Left kidney (tissue), 8 donors: ENCODE measurements around the gene ETNK2. TPM values are rescaled to one million over a fixed set of nuclear protein-coding genes. Genes with fewer than 3 reads are reported as not detected.

ENCODE experiments used
- DNase-seq: peaks from one replicate; pipeline ENCODE4 v3.0.0-alpha.2; 2013
- long read RNA-seq, 8 donors: transcript quantifications; one replicate each; lab custom pipeline, GENCODE V29; 2026
- polyA plus RNA-seq: library from polyadenylated mRNA; unstranded; fragments of 120-200 nt; gene quantifications from one replicate; pipeline ENCODE4 v1.2.1, GENCODE V29; 2013; ENCODE audit not compliant: insufficient read length

Gene ETNK2, protein sequence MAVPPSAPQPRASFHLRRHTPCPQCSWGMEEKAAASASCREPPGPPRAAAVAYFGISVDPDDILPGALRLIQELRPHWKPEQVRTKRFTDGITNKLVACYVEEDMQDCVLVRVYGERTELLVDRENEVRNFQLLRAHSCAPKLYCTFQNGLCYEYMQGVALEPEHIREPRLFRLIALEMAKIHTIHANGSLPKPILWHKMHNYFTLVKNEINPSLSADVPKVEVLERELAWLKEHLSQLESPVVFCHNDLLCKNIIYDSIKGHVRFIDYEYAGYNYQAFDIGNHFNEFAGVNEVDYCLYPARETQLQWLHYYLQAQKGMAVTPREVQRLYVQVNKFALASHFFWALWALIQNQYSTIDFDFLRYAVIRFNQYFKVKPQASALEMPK
- polyA plus RNA-seq: 26.8 TPM
- long read RNA-seq, donor 1, transcript ETNK2-203 (8 exons, 2,434 nt): major isoform, 7 of 14 reads
- long read RNA-seq, donor 1, partial matches to known transcripts: 7 of 14 reads
- long read RNA-seq, donor 1, other reads (novel, unspliced or antisense): 0 of 14 reads
- long read RNA-seq, donor 2, transcript ETNK2-203 (8 exons, 2,434 nt): major isoform, 5 of 6 reads
- long read RNA-seq, donor 2, partial matches to known transcripts: 0 of 6 reads
- long read RNA-seq, donor 2, other reads (novel, unspliced or antisense): 0 of 6 reads
- long read RNA-seq, donor 3, transcript ETNK2-203 (8 exons, 2,434 nt): major isoform, 5 of 5 reads
- long read RNA-seq, donor 3, partial matches to known transcripts: 0 of 5 reads
- long read RNA-seq, donor 3, other reads (novel, unspliced or antisense): 0 of 5 reads
- long read RNA-seq, donor 4: 0 reads
- long read RNA-seq, donor 5, transcript ETNK2-203 (8 exons, 2,434 nt): major isoform, 9 of 9 reads
- long read RNA-seq, donor 5, partial matches to known transcripts: 0 of 9 reads
- long read RNA-seq, donor 5, other reads (novel, unspliced or antisense): 0 of 9 reads
- long read RNA-seq, donor 6, transcript ETNK2-203 (8 exons, 2,434 nt): major isoform, 6 of 6 reads
- long read RNA-seq, donor 6, partial matches to known transcripts: 0 of 6 reads
- long read RNA-seq, donor 6, other reads (novel, unspliced or antisense): 0 of 6 reads
- long read RNA-seq, donor 7, transcript ETNK2-203 (8 exons, 2,434 nt): major isoform, 14 of 16 reads
- long read RNA-seq, donor 7, partial matches to known transcripts: 0 of 16 reads
- long read RNA-seq, donor 7, other reads (novel, unspliced or antisense): 0 of 16 reads
- long read RNA-seq, donor 8, transcript ETNK2-203 (8 exons, 2,434 nt): major isoform, 5 of 5 reads
- long read RNA-seq, donor 8, partial matches to known transcripts: 0 of 5 reads
- long read RNA-seq, donor 8, other reads (novel, unspliced or antisense): 0 of 5 reads

GRCh38 chr1:204151552-204152309 lies at the start of gene ETNK2:
Gene ETNK2, minus strand, starts transcription at chr1:204152044. Its CDS starts 192 bp downstream, at chr1:204151852.
- peak; percentile 60 for DNase-seq

DNA sequence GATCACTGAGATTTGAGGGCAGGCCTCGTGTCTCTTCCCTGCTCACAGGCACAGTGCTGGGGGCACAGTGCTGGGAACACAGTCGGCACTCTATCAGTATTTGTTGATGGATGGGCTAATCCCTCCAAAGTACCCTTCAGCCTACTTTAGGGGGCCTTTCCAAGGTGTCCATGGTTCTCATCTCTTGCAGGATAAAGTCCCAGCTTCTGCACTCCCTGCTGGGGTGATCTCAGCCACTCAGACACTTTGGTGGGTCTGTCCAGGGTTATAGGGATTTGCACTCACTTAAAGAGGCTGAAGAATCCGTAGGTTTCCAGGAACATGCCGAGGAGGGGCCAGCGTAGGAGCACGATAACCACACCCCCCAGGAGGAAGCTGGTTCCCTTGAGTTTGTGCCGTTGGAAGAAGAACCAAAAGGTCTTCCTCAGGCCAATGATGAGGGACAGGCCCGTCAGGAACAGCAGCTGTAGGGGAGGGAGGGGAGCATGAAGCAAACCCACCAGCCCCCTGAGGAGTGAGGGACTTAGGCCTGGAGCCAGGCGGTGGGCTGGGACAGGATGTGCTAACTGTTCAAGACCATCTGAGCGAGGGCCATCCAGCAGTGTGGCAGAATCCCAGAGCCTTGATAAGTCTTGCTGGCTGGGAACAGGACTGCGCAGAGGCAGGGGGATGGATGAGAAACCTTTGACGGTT lies 49.6 kb upstream of the ETNK2 start:
- no peak for DNase-seq

DNA sequence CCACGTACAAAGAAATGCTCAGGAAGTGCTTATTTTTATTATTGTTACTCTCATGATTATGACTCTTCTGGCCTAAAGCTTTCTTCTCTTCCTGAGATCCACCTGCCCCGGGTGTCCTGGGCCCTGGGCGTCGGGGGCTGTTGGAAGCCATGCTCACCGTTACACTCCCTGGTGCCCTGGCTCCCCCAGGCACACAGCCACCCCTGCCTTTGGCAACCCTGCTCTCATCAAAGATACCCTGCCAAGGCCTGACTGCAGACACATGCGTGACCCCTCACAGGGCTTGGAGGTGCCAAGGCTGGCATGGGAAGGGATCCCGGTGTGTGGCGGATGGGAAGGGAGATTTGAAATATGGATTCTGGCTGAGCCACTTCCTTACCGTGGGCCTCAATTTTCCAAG lies 47.7 kb upstream of the ETNK2 start:
- no peak for DNase-seq

GRCh38 chr1:204198348-204199340 lies 46.8 kb upstream of the ETNK2 start:
- no peak for DNase-seq

DNA sequence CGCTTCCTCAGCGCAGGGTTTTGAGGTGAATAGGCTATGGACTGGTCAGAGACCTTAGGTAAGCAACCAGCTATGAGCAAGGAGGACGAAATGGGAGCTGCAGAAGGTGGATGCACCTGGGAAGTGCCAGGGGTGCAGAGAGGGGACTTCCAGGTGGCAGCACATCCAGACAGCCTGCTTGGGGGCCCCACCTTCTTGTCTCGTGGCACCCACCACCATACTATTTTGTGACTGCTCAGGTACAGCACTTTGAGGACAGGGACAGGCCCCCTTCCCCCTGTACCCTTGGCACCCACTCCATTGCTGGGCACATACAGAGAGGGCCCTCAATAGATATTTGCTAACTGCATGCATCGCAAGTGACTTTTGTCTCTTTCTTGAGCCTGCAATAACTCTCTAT lies 45.2 kb upstream of the ETNK2 start:
- DNase-seq: no peak

DNA sequence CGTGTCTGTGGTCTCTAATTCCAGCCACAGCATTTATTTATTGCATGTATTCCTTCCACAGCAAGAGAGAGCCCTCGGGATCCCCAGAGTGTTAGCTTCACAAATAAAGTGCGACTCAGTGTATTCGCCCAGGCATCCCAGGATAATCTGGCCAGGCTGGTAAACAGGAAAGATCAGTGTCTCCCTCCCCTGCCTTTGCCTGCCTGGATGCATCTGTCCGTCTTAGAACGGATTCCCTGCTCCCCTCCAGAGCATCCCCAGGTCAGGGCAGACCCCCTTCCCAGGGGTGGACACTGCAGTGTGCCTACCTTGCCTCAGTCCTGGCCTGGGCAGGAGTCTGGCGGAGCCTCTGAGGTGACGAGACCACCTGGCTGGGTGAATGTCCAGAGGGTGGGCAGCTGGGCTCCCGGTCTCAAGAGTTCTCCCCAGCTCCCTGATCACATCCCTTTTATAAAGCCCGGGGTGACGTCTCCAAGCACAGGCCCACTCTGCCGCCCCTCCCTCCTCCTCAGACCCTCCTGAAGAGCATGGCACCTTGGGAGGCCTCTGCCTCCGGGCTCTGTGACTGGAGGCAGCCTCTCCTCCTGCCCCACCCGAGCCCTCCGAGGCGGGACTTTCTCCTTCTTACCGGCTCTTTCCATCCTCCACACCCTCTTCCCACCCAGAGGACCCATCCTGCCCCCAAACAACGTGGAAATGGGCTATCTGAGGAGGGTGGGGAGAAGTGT lies 44.4 kb upstream of the ETNK2 start, which contains the start of gene KISS1:
KISS1 (minus strand) TSS at position 424 of the 728 bp plus-strand sequence. CDS start 3,615 bp downstream, outside the sequence.
- DNase-seq: no peak

DNA sequence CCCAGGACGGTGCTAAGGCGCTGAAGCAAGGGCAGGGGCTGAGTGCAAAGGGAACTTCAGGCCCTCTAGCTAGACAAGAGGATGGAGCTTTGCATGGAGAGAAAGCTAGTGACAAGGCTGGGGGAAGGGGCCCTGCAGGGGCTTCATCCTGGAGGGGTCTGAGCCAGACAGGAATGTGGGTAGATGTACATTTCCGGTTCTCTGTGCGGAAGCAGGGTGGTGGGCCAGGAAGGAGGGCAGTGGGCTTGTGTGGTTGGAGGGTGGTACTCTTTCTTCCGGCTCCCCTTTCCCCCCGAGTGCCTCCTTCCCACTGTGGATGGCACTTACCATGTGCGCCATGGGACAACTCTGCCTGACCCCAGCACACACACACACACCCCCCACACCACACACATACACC lies 42.9 kb upstream of the ETNK2 start:
- DNase-seq: no peak

- DNase-seq: no peak
These were observed 42.2 kb upstream of the ETNK2 start for GRCh38 chr1:204194080-204194479.

DNA sequence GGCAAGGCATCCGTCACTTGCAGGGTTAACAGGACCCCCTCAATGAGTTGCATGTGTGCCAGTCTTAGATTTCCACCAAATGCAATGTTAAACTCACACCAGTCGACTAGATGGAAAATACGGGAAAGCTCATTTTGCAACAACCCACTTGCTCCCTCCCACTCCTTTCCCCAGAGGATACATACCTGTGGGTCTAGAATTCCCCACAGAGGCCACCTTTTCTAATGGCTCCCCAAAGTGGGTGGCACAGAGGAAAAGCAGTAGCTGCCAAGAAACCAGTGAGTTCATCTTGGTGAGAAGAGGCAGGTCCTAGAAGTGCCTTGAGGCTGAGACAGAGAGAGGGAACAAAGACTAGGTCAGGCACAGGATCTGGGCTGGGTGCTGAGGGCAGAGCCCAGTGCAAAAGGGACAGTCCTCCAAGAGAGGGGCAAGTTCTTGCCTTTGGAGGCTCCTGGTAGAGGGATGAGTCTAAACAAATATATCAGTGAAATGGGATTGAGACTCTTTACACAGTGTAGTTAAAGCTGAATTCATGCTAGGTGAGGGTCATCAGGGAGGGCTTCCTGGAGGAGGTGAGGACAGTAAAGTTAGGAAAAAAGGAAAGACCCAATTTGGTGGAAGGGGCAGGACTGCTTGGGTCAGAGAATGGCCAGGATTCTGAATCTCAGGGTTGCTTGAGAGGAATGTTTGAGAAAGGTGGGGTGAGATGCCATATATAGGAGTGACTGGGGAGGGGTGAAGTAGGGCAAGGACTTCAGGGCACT lies 40.9 kb upstream of the ETNK2 start:
- no peak for DNase-seq

DNA sequence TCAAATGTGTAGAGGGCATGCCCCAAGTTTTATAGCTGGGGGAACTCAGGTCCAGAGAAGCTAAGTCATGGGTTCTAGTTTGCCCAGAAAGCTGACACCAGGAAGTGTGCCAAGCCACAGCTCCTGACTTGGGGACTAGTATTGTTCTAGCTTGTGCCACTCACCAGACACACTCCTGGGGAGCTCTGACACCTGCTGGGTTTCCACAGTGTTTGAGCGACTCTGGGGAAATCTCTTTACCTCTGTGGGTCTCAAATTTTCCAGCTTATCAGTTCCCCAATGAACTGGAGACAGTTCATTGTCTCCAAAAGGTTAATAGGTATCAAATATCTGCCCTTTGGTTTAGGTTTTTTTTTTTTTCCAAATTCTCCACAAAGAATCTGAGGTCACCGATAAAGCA lies 40.2 kb upstream of the ETNK2 start:
- DNase-seq: no peak

GRCh38 chr1:204191456-204191855 lies 39.6 kb upstream of the ETNK2 start:
- no peak for DNase-seq

DNA sequence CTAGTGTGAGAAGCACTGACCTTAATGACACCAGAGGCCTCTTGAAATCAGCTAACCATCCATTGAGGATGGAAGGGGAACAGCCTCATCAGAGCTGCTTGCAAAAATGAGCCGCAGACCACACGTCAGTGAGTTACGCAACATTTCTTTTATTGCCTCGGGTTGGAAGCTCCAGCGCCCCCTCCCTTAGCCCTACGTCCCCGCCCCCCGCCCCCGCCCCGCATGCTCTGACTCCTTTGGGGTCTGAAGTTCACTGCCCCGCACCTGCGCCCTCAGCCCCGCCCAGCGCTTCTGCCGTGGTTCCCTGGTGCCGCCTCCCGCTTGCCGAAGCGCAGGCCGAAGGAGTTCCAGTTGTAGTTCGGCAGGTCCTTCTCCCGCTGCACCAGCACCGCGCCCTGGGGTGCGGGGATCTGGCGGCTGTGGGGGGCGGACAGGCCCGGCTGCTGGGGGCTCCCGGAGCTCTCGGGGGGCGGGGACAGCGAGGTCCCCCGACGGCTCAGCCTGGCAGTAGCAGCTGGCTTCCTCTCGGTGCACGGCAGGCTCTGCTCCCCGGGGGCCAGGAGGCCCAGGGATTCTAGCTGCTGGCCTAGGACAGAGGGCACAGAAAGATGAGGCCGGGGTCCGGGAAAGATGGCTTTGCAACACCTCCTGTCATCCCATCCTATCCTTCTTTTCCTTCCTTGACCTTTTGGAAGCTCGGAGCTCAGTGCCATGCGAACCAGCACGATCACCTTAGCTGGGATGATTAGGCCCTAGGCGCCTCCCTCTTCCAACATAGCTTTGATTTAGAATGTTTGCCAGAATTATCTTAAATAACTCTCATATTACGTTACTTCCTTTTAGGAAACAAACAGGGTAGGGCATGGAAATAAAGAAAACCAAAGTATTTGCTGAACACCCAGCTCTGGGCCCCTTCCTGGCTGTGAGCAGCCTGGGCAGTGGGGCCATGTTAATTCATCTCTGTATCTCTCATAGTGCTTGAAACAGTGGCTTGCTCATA lies 38.7 kb upstream of the ETNK2 start:
- DNase-seq: no peak

GRCh38 chr1:204188959-204189639 lies 37.3 kb upstream of the ETNK2 start:
- DNase-seq: no peak

GRCh38 chr1:204186597-204186996 lies 34.8 kb upstream of the ETNK2 start:
- no peak for DNase-seq

GRCh38 chr1:204181116-204181515 lies 29.3 kb upstream of the ETNK2 start:
- no peak for DNase-seq

DNA sequence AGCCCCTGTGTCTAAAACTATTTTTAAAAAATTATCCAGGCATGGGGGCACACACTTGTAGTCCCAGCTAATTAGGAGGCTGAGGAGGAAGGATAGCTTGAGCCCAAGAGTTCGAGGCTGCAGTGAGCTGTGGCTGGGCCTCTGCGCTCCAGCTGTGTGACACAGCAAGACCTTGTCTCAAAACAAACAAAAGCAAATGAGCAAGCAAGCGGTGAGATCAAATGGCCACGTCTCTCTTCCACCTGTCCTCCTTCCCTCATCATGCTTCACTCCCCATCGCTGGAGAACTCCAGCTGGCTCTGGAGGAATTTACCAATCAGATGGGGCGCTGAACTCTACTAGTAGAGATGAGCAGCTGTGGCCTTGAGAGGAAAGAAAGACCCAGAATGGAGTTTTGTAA lies 28.3 kb upstream of the ETNK2 start:
- no peak for DNase-seq
